ENCODE measurements around the gene ENOX1. TPM values are rescaled to one million over a fixed set of nuclear protein-coding genes. Genes with fewer than 3 reads are reported as not detected.

Gene ENOX1
- total RNA-seq, 2 donors from 2014 or later = 0.78 to 4.3 TPM

- Histone ChIP-seq H3K4me3 (no peak overlapping the region), H3K9me3 (no peaks in the 10 kb centered on the region), H3K36me3 (replicated peaks in 1 of 2; ENCODE audit: insufficient read depth in 1 of 2, low read depth in 2 of 2) (no peaks in the 10 kb centered on the region), H3K27ac (no peak overlapping the region), H3K27me3 (no peaks in the 10 kb centered on the region), H3K4me1 (peaks cover 13% of the 10 kb centered on the region)
- intact Hi-C loops (cut with DNase I) = no loop called here
- TF ChIP-seq POLR2A (IDR thresholded peaks at IDR 0.05) = no peak
- TF ChIP-seq, protein P1, sequence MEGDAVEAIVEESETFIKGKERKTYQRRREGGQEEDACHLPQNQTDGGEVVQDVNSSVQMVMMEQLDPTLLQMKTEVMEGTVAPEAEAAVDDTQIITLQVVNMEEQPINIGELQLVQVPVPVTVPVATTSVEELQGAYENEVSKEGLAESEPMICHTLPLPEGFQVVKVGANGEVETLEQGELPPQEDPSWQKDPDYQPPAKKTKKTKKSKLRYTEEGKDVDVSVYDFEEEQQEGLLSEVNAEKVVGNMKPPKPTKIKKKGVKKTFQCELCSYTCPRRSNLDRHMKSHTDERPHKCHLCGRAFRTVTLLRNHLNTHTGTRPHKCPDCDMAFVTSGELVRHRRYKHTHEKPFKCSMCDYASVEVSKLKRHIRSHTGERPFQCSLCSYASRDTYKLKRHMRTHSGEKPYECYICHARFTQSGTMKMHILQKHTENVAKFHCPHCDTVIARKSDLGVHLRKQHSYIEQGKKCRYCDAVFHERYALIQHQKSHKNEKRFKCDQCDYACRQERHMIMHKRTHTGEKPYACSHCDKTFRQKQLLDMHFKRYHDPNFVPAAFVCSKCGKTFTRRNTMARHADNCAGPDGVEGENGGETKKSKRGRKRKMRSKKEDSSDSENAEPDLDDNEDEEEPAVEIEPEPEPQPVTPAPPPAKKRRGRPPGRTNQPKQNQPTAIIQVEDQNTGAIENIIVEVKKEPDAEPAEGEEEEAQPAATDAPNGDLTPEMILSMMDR (IDR thresholded peaks at IDR 0.05) = no peak
- ATAC-seq = no peak
- DNase-seq = no peak
- 77 to 85% methylated on average over 4 of the region's 4 CpGs for WGBS, 2 donors
Observed at GRCh38 chr13:43325636-43326035, 461.1 kb downstream of the ENOX1 start.

GRCh38 chr13:43324129-43324528 lies 462.6 kb downstream of the ENOX1 start:
- TF ChIP-seq POLR2A (IDR thresholded peaks at IDR 0.05) = no peak
- TF ChIP-seq, protein P1 (IDR thresholded peaks at IDR 0.05) = no peak
- peaks cover 10% of the 10 kb centered on the region for H3K4me1 ChIP-seq
- peak overlapping the region in 2 of 4 donors; percentile 23 to 34 for H3K27ac ChIP-seq
- ATAC-seq (no peak), DNase-seq (no peak)
- 50 to 52% methylated on average over 3 of the region's 3 CpGs for WGBS, 2 donors
- no peaks in the 10 kb centered on the region for H3K36me3 ChIP-seq (replicated peaks in 1 of 2; ENCODE audit: insufficient read depth in 1 of 2, low read depth in 2 of 2)
- no peaks in the 10 kb centered on the region for H3K9me3 ChIP-seq
- intact Hi-C loops (cut with DNase I) = no loop called here
- H3K27me3 ChIP-seq = no peaks in the 10 kb centered on the region
- H3K4me3 ChIP-seq = no peak overlapping the region

GRCh38 chr13:43319617-43320444 lies 466.9 kb downstream of the ENOX1 start:
- WGBS, 2 donors = 66 to 72% methylated on average over 10 of the region's 10 CpGs
- intact Hi-C loops (cut with DNase I) = no loop called here
- Histone ChIP-seq H3K36me3 (replicated peaks in 1 of 2; ENCODE audit: insufficient read depth in 1 of 2, low read depth in 2 of 2) (no peaks in the 10 kb centered on the region), H3K9me3 (no peaks in the 10 kb centered on the region), H3K4me1 (peaks cover 12% of the 10 kb centered on the region), H3K27me3 (no peaks in the 10 kb centered on the region), H3K27ac (no peak overlapping the region), H3K4me3 (no peak overlapping the region)
- ATAC-seq = no peak
- TF ChIP-seq POLR2A (IDR thresholded peaks at IDR 0.05) = no peak
- TF ChIP-seq, protein P1 (IDR thresholded peaks at IDR 0.05) = no peak
- no peak for DNase-seq

GRCh38 chr13:43316946-43317353 lies 469.8 kb downstream of the ENOX1 start:
- WGBS, 2 donors = 38 to 51% methylated on average over 4 of the region's 4 CpGs
- DNase-seq (peak in 1 of 4 donors; percentile 22), ATAC-seq (no peak)
- Histone ChIP-seq H3K27me3 (no peaks in the 10 kb centered on the region), H3K27ac (no peak overlapping the region), H3K4me3 (no peak overlapping the region), H3K4me1 (peaks cover 6% of the 10 kb centered on the region), H3K36me3 (replicated peaks in 1 of 2; ENCODE audit: insufficient read depth in 1 of 2, low read depth in 2 of 2) (no peaks in the 10 kb centered on the region), H3K9me3 (no peaks in the 10 kb centered on the region)
- TF ChIP-seq, protein P1 (IDR thresholded peaks at IDR 0.05) = no peak
- no peak for TF ChIP-seq POLR2A (IDR thresholded peaks at IDR 0.05)
- intact Hi-C loops (cut with DNase I) = no loop called here

DNA sequence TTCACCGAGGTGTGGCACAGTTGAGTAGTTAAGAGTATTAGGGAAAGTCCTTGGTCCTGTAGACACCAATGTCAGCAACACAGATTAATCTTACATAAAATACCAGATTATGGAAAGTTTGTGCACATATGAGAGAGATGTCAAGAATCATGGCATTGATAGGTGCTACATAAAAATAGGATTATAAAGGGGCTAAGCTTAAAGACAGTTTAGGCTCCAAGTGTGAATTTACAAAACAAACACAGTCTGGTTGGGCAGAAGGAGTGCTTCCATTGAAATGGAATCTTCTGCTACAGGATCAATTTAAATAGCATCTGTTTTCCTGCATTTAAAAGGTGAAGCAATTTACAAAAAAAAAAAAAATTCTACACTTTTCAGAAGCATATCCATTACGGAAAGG lies 470.5 kb downstream of the ENOX1 start:
- DNase-seq (no peak), ATAC-seq (no peak)
- Histone ChIP-seq H3K9me3 (no peaks in the 10 kb centered on the region), H3K4me1 (peaks cover 6% of the 10 kb centered on the region), H3K27me3 (no peaks in the 10 kb centered on the region), H3K4me3 (no peak overlapping the region), H3K27ac (no peak overlapping the region), H3K36me3 (replicated peaks in 1 of 2; ENCODE audit: insufficient read depth in 1 of 2, low read depth in 2 of 2) (no peaks in the 10 kb centered on the region)
- 59 to 64% methylated on average over 2 of the region's 2 CpGs for WGBS, 2 donors
- intact Hi-C loops (cut with DNase I) = no loop called here
- TF ChIP-seq POLR2A (IDR thresholded peaks at IDR 0.05) = no peak
- TF ChIP-seq, protein P1 (IDR thresholded peaks at IDR 0.05) = no peak
